IMR-90 (cell line): ENCODE data around the gene NRXN2. TPM values are rescaled to one million over a fixed set of nuclear protein-coding genes. Genes with fewer than 3 reads are reported as not detected.

Source experiments
- ATAC-seq: fragments of 200-7000 bp; cut with Tn5 transposase; 2 replicates; pipeline ENCODE4 v1.9.1; 2020; ENCODE audit warnings: low read depth, mild to moderate bottlenecking, moderate library complexity
- BruUV-seq: library from RNA; stranded (reverse); fragments of 400-500 nt; replicated peaks from 2 replicates; lab custom pipeline; 2021; lab: Mats Ljungman, UMichigan
- CTCF ChIA-PET: fragments of 300-600 bp; formaldehyde crosslinking; extraction: SDS; loops from one replicate; lab custom pipeline; 2021; ENCODE audit warnings: antibody characterized with exemption; lab: Yijun Ruan, JAX
- POLR2A ChIA-PET: fragments of 300-600 bp; sonication (Branson Sonifier 250); formaldehyde crosslinking; loops from one replicate; lab custom pipeline; 2022; ENCODE audit warnings: antibody characterized with exemption; ENCODE audit not compliant: unreplicated experiment; lab: Charles Lee
- DNase-seq: peaks from one replicate; pipeline ENCODE4 v3.0.0; 2013
- H2AFZ ChIP-seq: replicated peaks from 2 replicates; pipeline ENCODE3; 2013; ENCODE audit warnings: low read length, mild to moderate bottlenecking; ENCODE audit not compliant: poor library complexity
- H2AK5ac ChIP-seq: 2 replicates; pipeline ENCODE4 v1.6.1; 2013; ENCODE audit warnings: low read depth, low read length, inconsistent platforms
- H2AK9ac ChIP-seq: replicated peaks from 2 replicates; pipeline ENCODE3; 2013; ENCODE audit warnings: mild to moderate bottlenecking, low read depth, low read length, moderate library complexity; ENCODE audit not compliant: poor library complexity
- H2BK120ac ChIP-seq: 2 replicates; pipeline ENCODE4 v1.6.1; 2013; ENCODE audit warnings: low read depth, low read length, inconsistent platforms
- H2BK15ac ChIP-seq: 3 replicates; pipeline ENCODE4 v1.6.1; 2013; ENCODE audit warnings: low read depth, low read length, inconsistent platforms
- H2BK20ac ChIP-seq: 2 replicates; pipeline ENCODE4 v1.6.1; 2013; ENCODE audit warnings: low read depth, mild to moderate bottlenecking, inconsistent platforms, low read length, moderate library complexity
- H2BK5ac ChIP-seq: 2 replicates; pipeline ENCODE4 v1.6.1; 2013; ENCODE audit warnings: mild to moderate bottlenecking, low read depth, low read length, inconsistent platforms; ENCODE audit not compliant: poor library complexity, severe bottlenecking
- H3K14ac ChIP-seq: replicated peaks from 2 replicates; pipeline ENCODE4 v1.6.1; 2013; ENCODE audit warnings: low read depth, low read length, inconsistent platforms
- H3K18ac ChIP-seq: 2 replicates; pipeline ENCODE4 v1.6.1; 2013; ENCODE audit warnings: low read depth, low read length, control low read depth
- H3K23ac ChIP-seq: 2 replicates; pipeline ENCODE4 v1.6.1; 2013; ENCODE audit warnings: low read depth, low read length, inconsistent platforms
- H3K27ac ChIP-seq: 2 replicates; pipeline ENCODE4 v1.5.1; 2013; ENCODE audit warnings: mild to moderate bottlenecking, control low read depth, low read length; ENCODE audit not compliant: insufficient read depth
- H3K27me3 ChIP-seq: 2 replicates; pipeline ENCODE4 v1.6.1; 2013; ENCODE audit warnings: low read length; ENCODE audit not compliant: control insufficient read depth, insufficient read depth
- H3K36me3 ChIP-seq: 2 replicates; pipeline ENCODE4 v1.6.1; 2013; ENCODE audit warnings: low read length, mixed read lengths; ENCODE audit not compliant: control insufficient read depth, insufficient read depth
- H3K4ac ChIP-seq: 2 replicates; pipeline ENCODE4 v1.6.1; 2013; ENCODE audit warnings: low read depth, low read length, inconsistent platforms
- H3K4me1 ChIP-seq: 2 replicates; pipeline ENCODE4 v1.6.1; 2013; ENCODE audit warnings: low read length, mixed read lengths; ENCODE audit not compliant: control insufficient read depth, insufficient read depth
- H3K4me2 ChIP-seq: 2 replicates; pipeline ENCODE4 v1.6.1; 2013; ENCODE audit warnings: low read depth, mild to moderate bottlenecking, control low read depth, low read length, moderate library complexity
- H3K4me3 ChIP-seq: 2 replicates; pipeline ENCODE4 v1.5.1; 2013; ENCODE audit warnings: low read depth, mild to moderate bottlenecking, control low read depth, low read length, moderate library complexity; ENCODE audit not compliant: insufficient read depth
- H3K56ac ChIP-seq: 2 replicates; pipeline ENCODE4 v1.6.1; 2013; ENCODE audit warnings: low read length, inconsistent platforms; ENCODE audit not compliant: insufficient read depth; ENCODE audit errors: extremely low read depth
- H3K79me1 ChIP-seq, 2 experiments: 2 replicates each; pipeline ENCODE4 v1.6.1; 2013; ENCODE audit warnings: low read length in 2 of 2, inconsistent platforms in 1 of 2, low read depth in 1 of 2
- H3K9ac ChIP-seq: 2 replicates; pipeline ENCODE4 v1.6.1; 2013; ENCODE audit warnings: low read depth, low read length, control low read depth
- H3K9me1 ChIP-seq: 2 replicates; pipeline ENCODE4 v1.6.1; 2013; ENCODE audit warnings: low read length, inconsistent platforms; ENCODE audit not compliant: insufficient read depth
- H3K9me3 ChIP-seq: 2 replicates; pipeline ENCODE4 v1.6.1; 2013; ENCODE audit warnings: low read length; ENCODE audit not compliant: control insufficient read depth, insufficient read depth
- H4K20me1 ChIP-seq: 2 replicates; pipeline ENCODE4 v1.6.1; 2013; ENCODE audit warnings: low read length, inconsistent platforms; ENCODE audit not compliant: insufficient read depth
- H4K5ac ChIP-seq: 2 replicates; pipeline ENCODE4 v1.6.1; 2013; ENCODE audit warnings: mild to moderate bottlenecking, low read depth, low read length, control low read depth
- H4K8ac ChIP-seq, 2 experiments: 2 replicates each; pipeline ENCODE4 v1.6.1; 2013; ENCODE audit warnings: low read depth in 2 of 2, low read length in 2 of 2, control low read depth in 1 of 2, inconsistent platforms in 1 of 2
- H4K91ac ChIP-seq: 2 replicates; pipeline ENCODE4 v1.6.1; 2013; ENCODE audit warnings: low read depth, low read length, inconsistent platforms; ENCODE audit not compliant: insufficient read depth
- CEBPB ChIP-seq: IDR thresholded peaks from 2 replicates; pipeline ENCODE4 v1.6.1; 2012; ENCODE audit warnings: low read depth, low read length, improper control_type of control experiment
- FOS ChIP-seq: fragments of 150-350 bp; IDR thresholded peaks from 2 replicates; pipeline ENCODE4 v1.6.1; 2016; ENCODE audit warnings: low read depth, low read length
- MAZ ChIP-seq: IDR thresholded peaks from 2 replicates; pipeline ENCODE4 v1.6.1; 2012; ENCODE audit warnings: low read depth, mild to moderate bottlenecking, low read length, improper control_type of control experiment, moderate library complexity, borderline replicate concordance
- MXI1 ChIP-seq: IDR thresholded peaks from 2 replicates; pipeline ENCODE4 v1.6.1; 2012; ENCODE audit warnings: low read depth, mild to moderate bottlenecking, low read length, moderate library complexity, borderline replicate concordance
- NFE2L2 ChIP-seq: fragments of 150-350 bp; IDR thresholded peaks from 2 replicates; pipeline ENCODE4 v1.6.1; 2016; ENCODE audit warnings: low read depth, mild to moderate bottlenecking, low read length
- SMC3 ChIP-seq: fragments of 150-350 bp; IDR thresholded peaks from 2 replicates; pipeline ENCODE4 v1.6.1; 2016; ENCODE audit warnings: low read depth, mild to moderate bottlenecking, antibody characterized with exemption, low read length, moderate library complexity
- WGBS, 2 experiments: methylation state at CpG; one replicate each; pipeline versions ENCODE4 v1.1.5 to v1.1.7; 2013; ENCODE audit warnings: missing lambda C conversion rate in 2 of 2; ENCODE audit not compliant: insufficient read length in 1 of 2; ENCODE audit errors: extremely low coverage in 2 of 2; 5-methylcytosine and 5-hydroxymethylcytosine counted together
- dilution Hi-C: fragments of 300-500 bp; cut with HindIII; formaldehyde crosslinking; loops from one replicate; pipeline ENCODE4 v1.14.3; 2018; ENCODE audit warnings: low sequenced_read_pairs; ENCODE audit not compliant: unreplicated experiment
- in situ Hi-C: fragments of 300-500 bp; cut with MboI; formaldehyde crosslinking; loops from 3 replicates; pipeline ENCODE4 v1.14.3; 2019; ENCODE audit warnings: low sequenced_read_pairs, inconsistent platforms, mixed read lengths
- intact Hi-C: fragments of 100-400 bp; cut with micrococcal nuclease; formaldehyde crosslinking; loops from 2 replicates; pipeline ENCODE4 v1.10.0; 2022
- polyA plus RNA-seq, 3 experiments: library from polyadenylated mRNA; depleted of rRNA; stranded (reverse); fragments of >200 nt; gene quantifications; 2 replicates each; pipeline ENCODE4 v1.2.3, GENCODE V29; 2012; ENCODE audit warnings: low replicate concordance in 1 of 3
- total RNA-seq: library from RNA; depleted of rRNA; stranded (reverse); fragments of >200 nt; gene quantifications from 2 replicates; pipeline ENCODE4 v1.2.3, GENCODE V29; 2012

Gene NRXN2
- total and polyA plus RNA-seq, 2 of the 4 experiments (the other 2 are of a cell fraction): 0.18 to 0.22 TPM

GRCh38 chr11:64591257-64592233, 131.5 kb downstream of the NRXN2 start:
- Histone ChIP-seq H3K9ac (no peak overlapping the region), H4K91ac (no peak overlapping the region), H3K4me3 (no peak overlapping the region), H3K4me2 (no peak overlapping the region), H4K20me1 (no peaks in the 10 kb centered on the region), H2BK5ac (no peak overlapping the region), H3K36me3 (no peaks in the 10 kb centered on the region), H3K56ac (no peak overlapping the region), H2BK20ac (no peak overlapping the region), H3K27ac (no peak overlapping the region), H2AK5ac (no peak overlapping the region), H3K18ac (no peak overlapping the region), H2BK120ac (no peak overlapping the region), H3K79me1 (no peaks in the 10 kb centered on the region), H3K23ac (no peak overlapping the region), H4K8ac (no peak overlapping the region), H4K5ac (no peak overlapping the region), H3K4me1 (no peaks in the 10 kb centered on the region), H3K4ac (no peak overlapping the region), H3K9me3 (peaks cover 8% of the 10 kb centered on the region), H3K14ac (no peak overlapping the region), H3K27me3 (peaks cover under 1% of the 10 kb centered on the region; the same call in 1 of the 2 replicates), H2BK15ac (no peak overlapping the region), H2AK9ac (no peak overlapping the region), H3K9me1 (no peaks in the 10 kb centered on the region), H2AFZ (no peak overlapping the region)
- 65% methylated on average over 23 of the region's 36 CpGs; no CpG with 5 or more reads in 1 of the 2 experiments for WGBS, 2 experiments
- intact Hi-C loops (no loop called here), in situ Hi-C loops (no loop called here), dilution Hi-C loops (no loop called here)
- DNase-seq: no peak
- no peak for TF ChIP-seq MXI1
- no peak for TF ChIP-seq CEBPB
- no peak for TF ChIP-seq MAZ
- no peak for TF ChIP-seq SMC3
- TF ChIP-seq NFE2L2: no peak
- TF ChIP-seq FOS: no peak
- ATAC-seq: no peak
- CTCF ChIA-PET: no interaction called here
- POLR2A ChIA-PET: no interaction called here
- no TSS peak for BruUV-seq
